ENCODE data around the gene ESPL1. TPM values are rescaled to one million over a fixed set of nuclear protein-coding genes. Genes with fewer than 3 reads are reported as not detected.
A peak's percentile ranks its signal among the peaks of the same experiment; 100 is the strongest.

ESPL1 gene
- total RNA-seq, 1 experiment from 2014 or later = 61.4 TPM

DNA sequence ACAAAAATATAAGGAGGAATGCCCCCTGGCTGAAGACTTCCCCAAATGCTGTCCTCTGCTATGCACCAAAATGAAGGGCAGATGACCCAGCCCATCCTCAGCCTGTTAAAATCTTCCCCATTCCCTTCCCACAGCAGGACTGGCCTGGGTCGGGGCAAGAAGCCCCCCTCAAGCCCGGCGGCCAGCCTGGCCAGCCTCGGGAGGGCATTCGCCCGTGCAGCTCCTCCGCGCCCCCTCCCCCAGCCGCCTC is 36.5 kb upstream of the ESPL1 start:
- Mint-ChIP-seq H3K4me3 (peak overlapping the region; percentile 80), H3K27ac (no peak overlapping the region), H3K9me3 (no peaks in the 10 kb centered on the region), H3K36me3 (peaks cover 5% of the 10 kb centered on the region), H3K4me1 (peaks cover 79% of the 10 kb centered on the region), H3K27me3 (ENCODE audit: low read depth) (0 out of 2 replicates have a peak, but pooled peaks cover under 1% of the 10 kb centered on the region)
- no peak for ATAC-seq
- DNase-seq (ENCODE audit: low spot score) = no peak
- ChIA-PET CTCF (interaction anchor here (0.6 to 10.2 kb wide), 7 partner anchors 8 to 190 kb away, joined by 3 to 82 read pairs (median 3); partner anchors contain the start of genes AAAS and ESPL1), POLR2A (interaction anchor here (1.2 kb wide), 1 partner anchor 11 kb away, joined by 6 read pairs; no protein-coding TSS in a partner anchor)
- TF ChIP-seq, protein P1, sequence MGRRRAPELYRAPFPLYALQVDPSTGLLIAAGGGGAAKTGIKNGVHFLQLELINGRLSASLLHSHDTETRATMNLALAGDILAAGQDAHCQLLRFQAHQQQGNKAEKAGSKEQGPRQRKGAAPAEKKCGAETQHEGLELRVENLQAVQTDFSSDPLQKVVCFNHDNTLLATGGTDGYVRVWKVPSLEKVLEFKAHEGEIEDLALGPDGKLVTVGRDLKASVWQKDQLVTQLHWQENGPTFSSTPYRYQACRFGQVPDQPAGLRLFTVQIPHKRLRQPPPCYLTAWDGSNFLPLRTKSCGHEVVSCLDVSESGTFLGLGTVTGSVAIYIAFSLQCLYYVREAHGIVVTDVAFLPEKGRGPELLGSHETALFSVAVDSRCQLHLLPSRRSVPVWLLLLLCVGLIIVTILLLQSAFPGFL (CRISPR knock-in tag; IDR thresholded peaks at IDR 0.05; ENCODE audit: borderline replicate concordance) = no peak
- TF ChIP-seq TEAD1 (CRISPR knock-in tag; IDR thresholded peaks at IDR 0.05) = 0 out of 2 replicates have a peak, but pooled peaks have one; percentile 34
- TF ChIP-seq NR2C2 (CRISPR knock-in tag; IDR thresholded peaks at IDR 0.05) = no peak
- TF ChIP-seq NFYB (CRISPR knock-in tag; conservative IDR thresholded peaks at IDR 0.05; ENCODE audit: low read depth) = no peak
- TF ChIP-seq, protein P2, sequence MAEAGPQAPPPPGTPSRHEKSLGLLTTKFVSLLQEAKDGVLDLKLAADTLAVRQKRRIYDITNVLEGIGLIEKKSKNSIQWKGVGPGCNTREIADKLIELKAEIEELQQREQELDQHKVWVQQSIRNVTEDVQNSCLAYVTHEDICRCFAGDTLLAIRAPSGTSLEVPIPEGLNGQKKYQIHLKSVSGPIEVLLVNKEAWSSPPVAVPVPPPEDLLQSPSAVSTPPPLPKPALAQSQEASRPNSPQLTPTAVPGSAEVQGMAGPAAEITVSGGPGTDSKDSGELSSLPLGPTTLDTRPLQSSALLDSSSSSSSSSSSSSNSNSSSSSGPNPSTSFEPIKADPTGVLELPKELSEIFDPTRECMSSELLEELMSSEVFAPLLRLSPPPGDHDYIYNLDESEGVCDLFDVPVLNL (CRISPR knock-in tag; IDR thresholded peaks at IDR 0.05; ENCODE audit: borderline replicate concordance, low read depth) = no peak
- no peak for TF ChIP-seq RELA (CRISPR knock-in tag; IDR thresholded peaks at IDR 0.05; ENCODE audit: borderline replicate concordance)
- 0 out of 2 replicates have a peak, but pooled peaks have one; percentile 32 for TF ChIP-seq ZBTB21 (CRISPR knock-in tag; IDR thresholded peaks at IDR 0.05; ENCODE audit: borderline replicate concordance)
- TF ChIP-seq TCF7 (CRISPR knock-in tag; IDR thresholded peaks at IDR 0.05; ENCODE audit: low read depth) = no peak
- TF ChIP-seq ATF1 (CRISPR knock-in tag; IDR thresholded peaks at IDR 0.05) = no peak
- TF ChIP-seq, protein P3, sequence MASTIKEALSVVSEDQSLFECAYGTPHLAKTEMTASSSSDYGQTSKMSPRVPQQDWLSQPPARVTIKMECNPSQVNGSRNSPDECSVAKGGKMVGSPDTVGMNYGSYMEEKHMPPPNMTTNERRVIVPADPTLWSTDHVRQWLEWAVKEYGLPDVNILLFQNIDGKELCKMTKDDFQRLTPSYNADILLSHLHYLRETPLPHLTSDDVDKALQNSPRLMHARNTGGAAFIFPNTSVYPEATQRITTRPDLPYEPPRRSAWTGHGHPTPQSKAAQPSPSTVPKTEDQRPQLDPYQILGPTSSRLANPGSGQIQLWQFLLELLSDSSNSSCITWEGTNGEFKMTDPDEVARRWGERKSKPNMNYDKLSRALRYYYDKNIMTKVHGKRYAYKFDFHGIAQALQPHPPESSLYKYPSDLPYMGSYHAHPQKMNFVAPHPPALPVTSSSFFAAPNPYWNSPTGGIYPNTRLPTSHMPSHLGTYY (CRISPR knock-in tag; IDR thresholded peaks at IDR 0.05) = no peak
- TF ChIP-seq, protein P4, sequence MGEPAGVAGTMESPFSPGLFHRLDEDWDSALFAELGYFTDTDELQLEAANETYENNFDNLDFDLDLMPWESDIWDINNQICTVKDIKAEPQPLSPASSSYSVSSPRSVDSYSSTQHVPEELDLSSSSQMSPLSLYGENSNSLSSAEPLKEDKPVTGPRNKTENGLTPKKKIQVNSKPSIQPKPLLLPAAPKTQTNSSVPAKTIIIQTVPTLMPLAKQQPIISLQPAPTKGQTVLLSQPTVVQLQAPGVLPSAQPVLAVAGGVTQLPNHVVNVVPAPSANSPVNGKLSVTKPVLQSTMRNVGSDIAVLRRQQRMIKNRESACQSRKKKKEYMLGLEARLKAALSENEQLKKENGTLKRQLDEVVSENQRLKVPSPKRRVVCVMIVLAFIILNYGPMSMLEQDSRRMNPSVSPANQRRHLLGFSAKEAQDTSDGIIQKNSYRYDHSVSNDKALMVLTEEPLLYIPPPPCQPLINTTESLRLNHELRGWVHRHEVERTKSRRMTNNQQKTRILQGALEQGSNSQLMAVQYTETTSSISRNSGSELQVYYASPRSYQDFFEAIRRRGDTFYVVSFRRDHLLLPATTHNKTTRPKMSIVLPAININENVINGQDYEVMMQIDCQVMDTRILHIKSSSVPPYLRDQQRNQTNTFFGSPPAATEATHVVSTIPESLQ (CRISPR knock-in tag; IDR thresholded peaks at IDR 0.05) = no peak
- TF ChIP-seq, protein P5, sequence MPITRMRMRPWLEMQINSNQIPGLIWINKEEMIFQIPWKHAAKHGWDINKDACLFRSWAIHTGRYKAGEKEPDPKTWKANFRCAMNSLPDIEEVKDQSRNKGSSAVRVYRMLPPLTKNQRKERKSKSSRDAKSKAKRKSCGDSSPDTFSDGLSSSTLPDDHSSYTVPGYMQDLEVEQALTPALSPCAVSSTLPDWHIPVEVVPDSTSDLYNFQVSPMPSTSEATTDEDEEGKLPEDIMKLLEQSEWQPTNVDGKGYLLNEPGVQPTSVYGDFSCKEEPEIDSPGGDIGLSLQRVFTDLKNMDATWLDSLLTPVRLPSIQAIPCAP (CRISPR knock-in tag; IDR thresholded peaks at IDR 0.05) = no peak
- TF ChIP-seq, protein P6, sequence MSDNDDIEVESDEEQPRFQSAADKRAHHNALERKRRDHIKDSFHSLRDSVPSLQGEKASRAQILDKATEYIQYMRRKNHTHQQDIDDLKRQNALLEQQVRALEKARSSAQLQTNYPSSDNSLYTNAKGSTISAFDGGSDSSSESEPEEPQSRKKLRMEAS (CRISPR knock-in tag; IDR thresholded peaks at IDR 0.05) = peak; percentile 39; the same call in 1 of the 2 replicates
- no peak for TF ChIP-seq ZNF317 (CRISPR knock-in tag; IDR thresholded peaks at IDR 0.05; ENCODE audit: borderline replicate concordance, low read depth)
- TF ChIP-seq, protein P7, sequence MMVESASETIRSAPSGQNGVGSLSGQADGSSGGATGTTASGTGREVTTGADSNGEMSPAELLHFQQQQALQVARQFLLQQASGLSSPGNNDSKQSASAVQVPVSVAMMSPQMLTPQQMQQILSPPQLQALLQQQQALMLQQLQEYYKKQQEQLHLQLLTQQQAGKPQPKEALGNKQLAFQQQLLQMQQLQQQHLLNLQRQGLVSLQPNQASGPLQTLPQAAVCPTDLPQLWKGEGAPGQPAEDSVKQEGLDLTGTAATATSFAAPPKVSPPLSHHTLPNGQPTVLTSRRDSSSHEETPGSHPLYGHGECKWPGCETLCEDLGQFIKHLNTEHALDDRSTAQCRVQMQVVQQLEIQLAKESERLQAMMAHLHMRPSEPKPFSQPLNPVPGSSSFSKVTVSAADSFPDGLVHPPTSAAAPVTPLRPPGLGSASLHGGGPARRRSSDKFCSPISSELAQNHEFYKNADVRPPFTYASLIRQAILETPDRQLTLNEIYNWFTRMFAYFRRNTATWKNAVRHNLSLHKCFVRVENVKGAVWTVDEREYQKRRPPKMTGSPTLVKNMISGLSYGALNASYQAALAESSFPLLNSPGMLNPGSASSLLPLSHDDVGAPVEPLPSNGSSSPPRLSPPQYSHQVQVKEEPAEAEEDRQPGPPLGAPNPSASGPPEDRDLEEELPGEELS (CRISPR knock-in tag; IDR thresholded peaks at IDR 0.05) = peak; percentile 71
- no peak for TF ChIP-seq ZNF671 (CRISPR knock-in tag; IDR thresholded peaks at IDR 0.05)
- TF ChIP-seq TP53 (CRISPR knock-in tag; IDR thresholded peaks at IDR 0.05) = 0 out of 2 replicates have a peak, but pooled peaks have one; percentile 39
- TF ChIP-seq, protein P8, sequence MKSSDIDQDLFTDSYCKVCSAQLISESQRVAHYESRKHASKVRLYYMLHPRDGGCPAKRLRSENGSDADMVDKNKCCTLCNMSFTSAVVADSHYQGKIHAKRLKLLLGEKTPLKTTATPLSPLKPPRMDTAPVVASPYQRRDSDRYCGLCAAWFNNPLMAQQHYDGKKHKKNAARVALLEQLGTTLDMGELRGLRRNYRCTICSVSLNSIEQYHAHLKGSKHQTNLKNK (CRISPR knock-in tag; IDR thresholded peaks at IDR 0.05) = no peak
- no peak for TF ChIP-seq ZNF219 (CRISPR knock-in tag; IDR thresholded peaks at IDR 0.05; ENCODE audit: borderline replicate concordance)
- no peak for TF ChIP-seq CREM (CRISPR knock-in tag; IDR thresholded peaks at IDR 0.05)
- TF ChIP-seq ZNF423 (CRISPR knock-in tag; IDR thresholded peaks at IDR 0.05) = no peak
- TF ChIP-seq, protein P9, sequence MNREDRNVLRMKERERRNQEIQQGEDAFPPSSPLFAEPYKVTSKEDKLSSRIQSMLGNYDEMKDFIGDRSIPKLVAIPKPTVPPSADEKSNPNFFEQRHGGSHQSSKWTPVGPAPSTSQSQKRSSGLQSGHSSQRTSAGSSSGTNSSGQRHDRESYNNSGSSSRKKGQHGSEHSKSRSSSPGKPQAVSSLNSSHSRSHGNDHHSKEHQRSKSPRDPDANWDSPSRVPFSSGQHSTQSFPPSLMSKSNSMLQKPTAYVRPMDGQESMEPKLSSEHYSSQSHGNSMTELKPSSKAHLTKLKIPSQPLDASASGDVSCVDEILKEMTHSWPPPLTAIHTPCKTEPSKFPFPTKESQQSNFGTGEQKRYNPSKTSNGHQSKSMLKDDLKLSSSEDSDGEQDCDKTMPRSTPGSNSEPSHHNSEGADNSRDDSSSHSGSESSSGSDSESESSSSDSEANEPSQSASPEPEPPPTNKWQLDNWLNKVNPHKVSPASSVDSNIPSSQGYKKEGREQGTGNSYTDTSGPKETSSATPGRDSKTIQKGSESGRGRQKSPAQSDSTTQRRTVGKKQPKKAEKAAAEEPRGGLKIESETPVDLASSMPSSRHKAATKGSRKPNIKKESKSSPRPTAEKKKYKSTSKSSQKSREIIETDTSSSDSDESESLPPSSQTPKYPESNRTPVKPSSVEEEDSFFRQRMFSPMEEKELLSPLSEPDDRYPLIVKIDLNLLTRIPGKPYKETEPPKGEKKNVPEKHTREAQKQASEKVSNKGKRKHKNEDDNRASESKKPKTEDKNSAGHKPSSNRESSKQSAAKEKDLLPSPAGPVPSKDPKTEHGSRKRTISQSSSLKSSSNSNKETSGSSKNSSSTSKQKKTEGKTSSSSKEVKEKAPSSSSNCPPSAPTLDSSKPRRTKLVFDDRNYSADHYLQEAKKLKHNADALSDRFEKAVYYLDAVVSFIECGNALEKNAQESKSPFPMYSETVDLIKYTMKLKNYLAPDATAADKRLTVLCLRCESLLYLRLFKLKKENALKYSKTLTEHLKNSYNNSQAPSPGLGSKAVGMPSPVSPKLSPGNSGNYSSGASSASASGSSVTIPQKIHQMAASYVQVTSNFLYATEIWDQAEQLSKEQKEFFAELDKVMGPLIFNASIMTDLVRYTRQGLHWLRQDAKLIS (CRISPR knock-in tag; IDR thresholded peaks at IDR 0.05; ENCODE audit: borderline replicate concordance) = no peak
- no peak for TF ChIP-seq ETV6 (CRISPR knock-in tag; IDR thresholded peaks at IDR 0.05)
- no peak for TF ChIP-seq NR1H2 (CRISPR knock-in tag; IDR thresholded peaks at IDR 0.05)

Measured in WTC11 (cell line).